Activated T-cell treated with anti-CD3 and anti-CD28 coated beads, Interleukin-2, amount 50 U/mL, for 4 hours (primary cell): ENCODE measurements around the gene PLB1. TPM values are rescaled to one million over a fixed set of nuclear protein-coding genes. Genes with fewer than 3 reads are reported as not detected.
"Not testable (repeated sequence)": the region's sequence is repeated elsewhere in the genome, so short reads cannot be mapped to it uniquely, and the experiment has no call there.

ENCODE experiments used
- ATAC-seq, 2 donors: fragments of 200-7000 bp; cut with Tn5 transposase; one replicate each; pipeline ENCODE4 v1.10.0; 2021
- DNase-seq: peaks from one replicate; pipeline ENCODE4 v3.0.0-alpha.2; 2020
- H3K27me3 Mint-ChIP-seq: one replicate; pipeline ENCODE4 v1.8.0; 2021; ENCODE audit warnings: low read depth, mixed read lengths
- H3K36me3 Mint-ChIP-seq: one replicate; pipeline ENCODE4 v1.8.0; 2022; ENCODE audit warnings: mixed read lengths; ENCODE audit not compliant: insufficient read depth
- H3K4me1 Mint-ChIP-seq: one replicate; pipeline ENCODE4 v1.8.0; 2021; ENCODE audit warnings: low read depth, mixed read lengths
- H3K4me3 Mint-ChIP-seq: one replicate; pipeline ENCODE4 v1.8.0; 2021; ENCODE audit warnings: mild to moderate bottlenecking, moderate library complexity, mixed read lengths
- H3K9me3 Mint-ChIP-seq: one replicate; pipeline ENCODE4 v1.8.0; 2021; ENCODE audit warnings: mixed read lengths
- total RNA-seq, 3 donors: library from RNA; stranded (reverse); gene quantifications; one replicate each; pipeline ENCODE4 v1.2.1, GENCODE V29; 2021

PLB1 gene
- total RNA-seq, 3 donors from 2014 or later: 0.05 to 0.10 TPM; not detected in 1

- ATAC-seq (no peak), DNase-seq (no peak)
- Mint-ChIP-seq H3K4me3 (no peak overlapping the region), H3K36me3 (no peaks in the 10 kb centered on the region), H3K9me3 (no peaks in the 10 kb centered on the region), H3K27me3 (no peaks in the 10 kb centered on the region), H3K4me1 (no peaks in the 10 kb centered on the region)
These were observed 168.4 kb downstream of the PLB1 start for GRCh38 chr2:28664120-28664842.

DNA sequence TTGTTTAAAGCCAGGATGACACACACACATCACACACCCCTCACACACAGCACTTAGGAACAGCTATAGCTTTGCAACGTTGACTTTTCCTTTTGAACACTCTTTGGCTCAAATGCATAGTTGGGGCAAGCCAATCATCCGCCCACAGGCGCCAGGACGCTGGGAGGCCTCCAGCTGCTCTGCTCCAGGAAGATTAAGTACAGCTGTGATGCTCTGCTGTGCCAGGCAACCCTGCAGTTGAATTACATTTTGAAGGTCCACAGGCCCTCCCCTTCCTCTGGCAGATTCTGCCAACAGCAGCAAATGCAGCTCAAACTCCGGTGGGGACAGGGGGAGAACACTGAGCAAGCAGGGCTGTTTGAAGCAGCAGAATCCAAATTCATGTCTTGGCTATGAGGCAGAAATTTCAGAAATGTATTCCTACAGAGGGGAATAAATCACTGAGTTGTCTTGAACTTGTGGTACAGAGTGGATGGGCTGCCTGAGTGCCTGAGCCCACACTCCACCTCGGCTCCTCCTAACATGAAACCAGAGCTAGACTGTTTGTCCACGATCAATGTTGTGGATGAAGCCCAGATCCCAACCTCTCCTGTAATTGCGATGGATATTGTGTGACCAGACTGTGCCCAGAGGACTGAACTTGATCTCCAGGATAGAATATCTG is 169.3 kb downstream of the PLB1 start:
- DNase-seq (no peak), ATAC-seq (no peak)
- no peaks in the 10 kb centered on the region for H3K36me3 Mint-ChIP-seq
- H3K27me3 Mint-ChIP-seq: no peaks in the 10 kb centered on the region
- H3K9me3 Mint-ChIP-seq: no peaks in the 10 kb centered on the region
- no peaks in the 10 kb centered on the region for H3K4me1 Mint-ChIP-seq
- H3K4me3 Mint-ChIP-seq: no peak overlapping the region

DNA sequence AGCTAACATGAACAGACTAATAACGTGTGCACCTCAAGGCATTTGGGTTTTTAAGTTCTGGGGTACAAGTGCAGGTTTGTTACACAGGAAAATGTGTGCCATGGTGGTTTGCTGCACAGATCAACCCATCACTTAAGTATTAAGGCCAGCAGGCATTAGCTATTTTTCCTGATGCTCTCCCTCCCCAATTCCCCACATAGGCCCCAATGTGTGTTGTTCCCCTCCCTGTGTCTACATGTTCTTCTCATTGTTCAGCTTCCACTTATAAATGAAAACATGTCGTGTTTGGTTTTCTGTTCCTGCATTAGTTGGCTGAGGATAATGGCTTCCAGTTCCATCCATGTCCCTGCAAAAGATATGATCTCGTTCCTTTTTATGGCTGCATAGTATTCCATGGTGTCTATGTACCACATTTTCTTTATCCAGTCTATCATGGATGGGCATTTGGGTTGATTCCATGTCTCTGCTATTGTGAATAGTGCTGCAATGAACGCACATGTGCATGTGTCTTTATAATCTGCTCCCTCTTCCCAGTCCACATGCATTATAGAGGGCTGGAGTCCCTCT is 170.0 kb downstream of the PLB1 start:
- not testable (repeated sequence) for DNase-seq, H3K27me3 Mint-ChIP-seq, H3K9me3 Mint-ChIP-seq, H3K4me3 Mint-ChIP-seq, ATAC-seq, H3K4me1 Mint-ChIP-seq, H3K36me3 Mint-ChIP-seq

GRCh38 chr2:28666496-28667184 is 170.8 kb downstream of the PLB1 start:
- Mint-ChIP-seq H3K4me3 (no peak overlapping the region), H3K27me3 (no peaks in the 10 kb centered on the region), H3K36me3 (no peaks in the 10 kb centered on the region), H3K4me1 (no peaks in the 10 kb centered on the region), H3K9me3 (no peaks in the 10 kb centered on the region)
- no peak for DNase-seq
- ATAC-seq: no peak

DNA sequence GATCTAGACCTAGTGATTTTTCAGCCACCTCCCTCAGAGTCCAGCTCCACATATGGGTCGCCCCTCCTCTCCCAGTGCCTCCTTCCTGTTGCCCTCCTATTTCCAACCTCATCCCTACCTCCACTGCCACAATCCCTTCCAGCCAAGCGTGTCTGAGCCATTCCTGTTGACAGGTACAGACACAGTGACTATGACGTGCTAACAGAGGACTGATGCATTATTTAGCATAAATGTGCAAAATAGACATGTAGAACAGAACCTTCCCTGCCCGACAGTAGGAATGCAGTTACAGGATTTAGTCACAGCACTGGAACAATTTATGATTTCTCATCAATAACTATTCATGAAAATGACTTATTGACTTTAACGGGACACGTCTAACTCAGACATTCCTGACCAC is 171.4 kb downstream of the PLB1 start:
- no peaks in the 10 kb centered on the region for H3K4me1 Mint-ChIP-seq
- no peak overlapping the region for H3K4me3 Mint-ChIP-seq
- ATAC-seq (no peak), DNase-seq (no peak)
- no peaks in the 10 kb centered on the region for H3K27me3 Mint-ChIP-seq
- H3K36me3 Mint-ChIP-seq: no peaks in the 10 kb centered on the region
- H3K9me3 Mint-ChIP-seq: no peaks in the 10 kb centered on the region

GRCh38 chr2:28668106-28668814 is 172.4 kb downstream of the PLB1 start:
- no peaks in the 10 kb centered on the region for H3K27me3 Mint-ChIP-seq
- no peak for ATAC-seq
- H3K4me3 Mint-ChIP-seq: no peak overlapping the region
- H3K4me1 Mint-ChIP-seq: no peaks in the 10 kb centered on the region
- peaks cover 8% of the 10 kb centered on the region for H3K9me3 Mint-ChIP-seq
- peaks cover 3% of the 10 kb centered on the region for H3K36me3 Mint-ChIP-seq
- no peak for DNase-seq

- H3K27me3 Mint-ChIP-seq: no peaks in the 10 kb centered on the region
- DNase-seq: no peak
- peaks cover 8% of the 10 kb centered on the region for H3K9me3 Mint-ChIP-seq
- no peaks in the 10 kb centered on the region for H3K4me1 Mint-ChIP-seq
- H3K36me3 Mint-ChIP-seq: peaks cover 3% of the 10 kb centered on the region
- ATAC-seq: no peak
- no peak overlapping the region for H3K4me3 Mint-ChIP-seq
These were observed 173.0 kb downstream of the PLB1 start for GRCh38 chr2:28668880-28669279.

DNA sequence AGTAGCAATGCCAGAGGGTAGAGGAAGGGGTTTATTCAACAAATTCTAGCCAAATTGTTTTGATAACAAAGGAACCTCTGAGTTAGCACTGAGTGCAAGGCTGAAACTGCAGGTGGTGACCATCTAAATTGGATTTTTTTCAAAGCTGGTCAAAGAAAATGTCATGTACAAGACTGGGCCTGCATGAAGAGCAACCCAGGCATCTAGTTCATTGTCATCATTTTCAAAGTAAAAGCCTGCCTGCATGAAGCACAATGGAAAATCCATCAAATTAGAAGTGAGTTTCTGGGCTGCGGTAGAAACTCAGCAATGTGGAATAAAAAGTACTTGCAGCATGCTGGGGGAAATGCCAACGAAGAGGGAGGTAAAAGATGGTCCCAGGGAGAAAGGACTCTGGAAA is 175.0 kb downstream of the PLB1 start:
- ATAC-seq (no peak), DNase-seq (no peak)
- peaks cover 3% of the 10 kb centered on the region for H3K36me3 Mint-ChIP-seq
- H3K4me1 Mint-ChIP-seq: no peaks in the 10 kb centered on the region
- H3K27me3 Mint-ChIP-seq: no peaks in the 10 kb centered on the region
- peaks cover 8% of the 10 kb centered on the region for H3K9me3 Mint-ChIP-seq
- no peak overlapping the region for H3K4me3 Mint-ChIP-seq

DNA sequence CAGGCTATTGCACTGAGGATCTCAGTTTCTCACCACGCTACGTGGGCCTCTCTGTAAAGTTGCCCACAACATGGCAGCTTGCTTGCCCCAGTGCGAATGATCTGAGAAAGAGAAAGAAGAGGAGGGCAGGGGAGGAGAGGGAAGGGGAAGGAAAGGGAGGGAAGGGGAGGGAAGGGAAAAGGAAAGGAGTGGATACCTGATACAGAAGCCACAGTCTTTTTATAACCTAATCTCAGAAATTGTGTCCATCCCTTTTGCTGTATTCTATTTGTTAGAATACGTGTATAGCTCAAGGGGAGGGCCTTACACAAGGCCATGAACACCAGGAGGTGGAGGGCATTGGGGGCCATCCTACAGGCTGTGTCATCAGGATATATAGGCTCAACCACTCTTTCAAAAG is 177.5 kb downstream of the PLB1 start:
- H3K4me3 Mint-ChIP-seq: no peak overlapping the region
- peaks cover 3% of the 10 kb centered on the region for H3K36me3 Mint-ChIP-seq
- ATAC-seq: no peak
- peaks cover 3% of the 10 kb centered on the region for H3K4me1 Mint-ChIP-seq
- no peak for DNase-seq
- peaks cover 8% of the 10 kb centered on the region for H3K9me3 Mint-ChIP-seq
- H3K27me3 Mint-ChIP-seq: no peaks in the 10 kb centered on the region

- peaks cover 8% of the 10 kb centered on the region for H3K9me3 Mint-ChIP-seq
- no peaks in the 10 kb centered on the region for H3K27me3 Mint-ChIP-seq
- DNase-seq (no peak), ATAC-seq (no peak)
- peaks cover 3% of the 10 kb centered on the region for H3K36me3 Mint-ChIP-seq
- no peak overlapping the region for H3K4me3 Mint-ChIP-seq
- H3K4me1 Mint-ChIP-seq: peaks cover 9% of the 10 kb centered on the region
These were observed 178.3 kb downstream of the PLB1 start for GRCh38 chr2:28674062-28674712.

DNA sequence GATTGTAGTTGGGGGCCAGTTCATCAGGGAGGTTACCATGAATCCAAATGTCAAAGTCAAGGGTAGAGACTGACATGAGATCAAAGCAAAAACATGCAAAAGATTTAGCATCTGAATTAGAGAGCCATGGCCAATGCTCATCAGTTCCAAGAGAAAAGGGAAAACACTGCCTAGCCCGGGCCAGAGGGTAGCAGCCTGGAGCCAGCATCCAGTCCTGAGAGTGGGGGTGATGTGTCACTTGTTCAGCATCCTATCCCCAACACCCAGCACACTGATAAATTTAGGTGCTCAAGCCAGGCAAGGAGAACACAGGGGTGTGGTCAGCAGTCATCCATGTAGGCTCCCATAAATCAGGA is 178.8 kb downstream of the PLB1 start:
- H3K9me3 Mint-ChIP-seq: peaks cover 8% of the 10 kb centered on the region
- ATAC-seq: no peak
- no peak overlapping the region for H3K4me3 Mint-ChIP-seq
- H3K4me1 Mint-ChIP-seq: peaks cover 14% of the 10 kb centered on the region
- no peaks in the 10 kb centered on the region for H3K27me3 Mint-ChIP-seq
- no peak for DNase-seq
- H3K36me3 Mint-ChIP-seq: peaks cover 3% of the 10 kb centered on the region

DNA sequence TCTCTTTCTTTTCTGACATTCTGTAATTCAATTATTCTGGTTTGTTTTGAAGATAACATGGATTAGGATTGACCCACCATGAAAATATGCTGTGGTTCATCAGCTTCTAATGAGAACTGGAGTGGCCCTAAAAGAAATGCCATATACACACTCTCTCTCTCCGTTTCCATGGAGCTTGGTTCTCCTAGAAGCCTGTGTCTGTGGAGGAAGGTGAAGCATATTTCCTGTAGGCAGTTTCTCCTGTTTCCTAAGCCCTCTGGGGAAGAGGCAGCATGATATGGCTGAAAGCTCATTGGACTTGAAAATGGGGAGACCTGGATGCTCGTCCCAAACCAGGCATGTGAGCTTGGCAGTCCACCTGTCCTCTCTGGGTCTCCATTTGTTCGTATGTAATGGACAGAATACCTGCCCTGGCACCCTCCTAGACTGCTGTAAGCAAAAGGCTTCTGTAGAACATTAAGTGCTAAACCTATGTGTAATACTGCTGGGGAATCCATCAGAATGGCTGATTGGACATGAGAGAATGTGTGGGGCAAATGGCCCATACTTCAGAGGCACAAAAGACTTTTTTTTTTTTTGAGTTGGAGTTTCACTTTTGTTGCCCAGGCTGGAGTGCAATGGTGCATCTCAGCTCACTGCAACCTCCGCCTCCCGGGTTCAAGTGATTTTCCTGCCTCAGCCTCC is 180.4 kb downstream of the PLB1 start:
- DNase-seq: no peak
- Mint-ChIP-seq H3K4me1 (peaks cover 24% of the 10 kb centered on the region), H3K27me3 (no peaks in the 10 kb centered on the region), H3K9me3 (peaks cover 8% of the 10 kb centered on the region), H3K4me3 (no peak overlapping the region), H3K36me3 (peaks cover 3% of the 10 kb centered on the region)
- ATAC-seq: no peak

DNA sequence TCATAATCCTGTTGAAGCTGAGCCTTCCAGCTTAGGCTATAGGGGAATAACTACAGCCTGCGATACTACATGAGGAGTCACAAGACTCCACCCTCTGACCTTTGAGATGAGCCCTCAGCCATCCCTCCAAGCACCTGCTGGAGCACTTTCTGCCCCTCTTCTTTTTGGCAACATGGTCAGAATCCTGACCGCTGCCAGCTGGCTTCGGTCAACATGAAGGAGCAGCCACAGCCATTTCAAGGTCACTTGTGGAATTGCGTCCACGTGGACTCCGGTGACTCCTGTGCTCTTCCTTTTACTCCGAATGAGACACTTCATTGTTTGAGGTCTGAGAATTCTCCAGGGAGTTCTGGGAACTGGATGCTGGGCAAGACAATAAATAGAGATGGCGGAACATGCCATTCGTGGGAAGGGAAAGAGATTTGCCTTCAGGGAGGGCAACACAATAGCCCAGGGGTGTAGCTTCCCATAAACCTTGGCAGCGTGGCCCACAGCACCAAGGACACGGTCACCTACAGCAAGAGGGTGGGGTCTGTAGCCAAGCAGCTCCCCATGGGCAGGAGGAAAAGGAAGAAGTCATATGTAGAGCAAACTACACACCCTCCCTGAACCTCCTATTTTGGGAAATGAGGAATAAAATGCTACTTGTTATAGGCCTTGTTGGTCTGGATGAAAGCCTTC is 182.5 kb downstream of the PLB1 start:
- no peak for DNase-seq
- Mint-ChIP-seq H3K27me3 (no peaks in the 10 kb centered on the region), H3K4me1 (peaks cover 35% of the 10 kb centered on the region), H3K36me3 (no peaks in the 10 kb centered on the region), H3K9me3 (no peaks in the 10 kb centered on the region), H3K4me3 (no peak overlapping the region)
- ATAC-seq: no peak
